ENCODE measurements around the gene TBC1D1. TPM values are rescaled to one million over a fixed set of nuclear protein-coding genes. Genes with fewer than 3 reads are reported as not detected.
A peak's percentile ranks its signal among the peaks of the same experiment; 100 is the strongest.

TBC1D1 gene
- total and polyA plus RNA-seq, 10 donors: 49.3 to 142 (median 95.5) TPM

DNA sequence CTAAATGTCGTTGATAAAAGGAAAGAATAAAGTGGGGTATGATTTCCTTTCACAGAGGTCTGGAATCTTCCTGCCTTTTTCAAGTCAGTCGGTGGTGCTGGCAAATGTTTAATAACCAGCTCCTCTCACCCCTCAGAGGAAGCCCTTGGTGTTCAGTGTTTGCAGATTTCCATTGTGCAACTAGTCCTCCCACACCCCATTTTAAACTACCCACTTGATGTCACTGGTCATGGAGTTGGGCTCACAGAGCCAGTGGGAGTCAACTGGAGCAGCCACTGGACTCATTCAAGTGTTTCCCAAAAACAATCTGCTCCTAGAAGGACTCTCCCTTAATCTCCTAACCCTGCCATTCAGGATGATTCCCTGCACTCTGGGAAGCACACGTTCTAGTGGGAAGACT, 218.5 kb downstream of the TBC1D1 start:
- peaks cover 0 to 93% (median 33%) of the 10 kb centered on the region in 6 donors for H3K36me3 ChIP-seq

DNA sequence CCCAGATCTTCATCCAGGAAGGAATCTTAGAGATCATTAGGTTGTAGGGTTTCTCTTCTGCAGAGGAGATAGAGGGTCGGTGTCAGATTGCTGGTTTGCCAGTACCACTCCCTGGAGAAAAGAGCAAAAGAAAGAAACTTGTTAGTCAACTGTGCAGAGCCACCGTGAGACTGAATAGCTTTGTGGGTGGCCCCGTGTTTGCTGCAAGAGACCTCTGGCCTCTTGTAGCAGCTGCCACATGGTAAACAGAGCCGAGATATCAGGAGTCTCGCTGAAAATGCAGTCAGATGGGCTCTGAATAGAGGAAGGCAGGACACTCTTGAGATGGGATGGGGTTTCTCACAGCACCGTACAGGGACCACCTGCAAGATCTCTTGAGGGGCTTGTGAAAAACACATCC, 219.0 kb downstream of the TBC1D1 start:
- DNase-seq: no peak
- no peaks in the 10 kb centered on the region for H3K27me3 ChIP-seq (replicated peaks in 1 of 7)
- 80 to 93% (median 87%) methylated on average over 6 of the region's 6 CpGs for WGBS, 5 donors
- H3K4me1 ChIP-seq: peaks cover 6 to 62% (median 24%) of the 10 kb centered on the region in 6 donors
- intact Hi-C loops (cut with DNase I; ENCODE audit: low total_unique reads): no loop called here
- no peak overlapping the region for H3K4me3 ChIP-seq
- H3K36me3 ChIP-seq: peaks cover 0 to 89% (median 32%) of the 10 kb centered on the region in 6 donors
- no peak overlapping the region for H3K27ac ChIP-seq
- H3K9me3 ChIP-seq: no peaks in the 10 kb centered on the region
- TF ChIP-seq, protein P1, sequence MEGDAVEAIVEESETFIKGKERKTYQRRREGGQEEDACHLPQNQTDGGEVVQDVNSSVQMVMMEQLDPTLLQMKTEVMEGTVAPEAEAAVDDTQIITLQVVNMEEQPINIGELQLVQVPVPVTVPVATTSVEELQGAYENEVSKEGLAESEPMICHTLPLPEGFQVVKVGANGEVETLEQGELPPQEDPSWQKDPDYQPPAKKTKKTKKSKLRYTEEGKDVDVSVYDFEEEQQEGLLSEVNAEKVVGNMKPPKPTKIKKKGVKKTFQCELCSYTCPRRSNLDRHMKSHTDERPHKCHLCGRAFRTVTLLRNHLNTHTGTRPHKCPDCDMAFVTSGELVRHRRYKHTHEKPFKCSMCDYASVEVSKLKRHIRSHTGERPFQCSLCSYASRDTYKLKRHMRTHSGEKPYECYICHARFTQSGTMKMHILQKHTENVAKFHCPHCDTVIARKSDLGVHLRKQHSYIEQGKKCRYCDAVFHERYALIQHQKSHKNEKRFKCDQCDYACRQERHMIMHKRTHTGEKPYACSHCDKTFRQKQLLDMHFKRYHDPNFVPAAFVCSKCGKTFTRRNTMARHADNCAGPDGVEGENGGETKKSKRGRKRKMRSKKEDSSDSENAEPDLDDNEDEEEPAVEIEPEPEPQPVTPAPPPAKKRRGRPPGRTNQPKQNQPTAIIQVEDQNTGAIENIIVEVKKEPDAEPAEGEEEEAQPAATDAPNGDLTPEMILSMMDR (IDR thresholded peaks at IDR 0.05 in 8 of 11, conservative IDR thresholded peaks at IDR 0.05 in 3 of 11): no peak
- TF ChIP-seq POLR2AphosphoS5 (IDR thresholded peaks at IDR 0.05) (no peak), POLR2A (IDR thresholded peaks at IDR 0.05) (no peak)

More for the DNA sequence above, 218.5 kb downstream of the TBC1D1 start:
- TF ChIP-seq POLR2A (IDR thresholded peaks at IDR 0.05) (no peak), POLR2AphosphoS5 (IDR thresholded peaks at IDR 0.05) (no peak)
- TF ChIP-seq, protein P1 (IDR thresholded peaks at IDR 0.05 in 8 of 11, conservative IDR thresholded peaks at IDR 0.05 in 3 of 11): no peak
- WGBS, 5 donors: 57 to 86% (median 71%) methylated on average over 3 of the region's 3 CpGs
- Histone ChIP-seq H3K27me3 (replicated peaks in 1 of 7) (no peaks in the 10 kb centered on the region), H3K4me3 (no peak overlapping the region), H3K27ac (no peak overlapping the region), H3K4me1 (peaks cover 1 to 56% (median 20%) of the 10 kb centered on the region in 6 donors), H3K9me3 (no peaks in the 10 kb centered on the region)
- DNase-seq: no peak
- intact Hi-C loops (cut with DNase I; ENCODE audit: low total_unique reads): no loop called here

DNA sequence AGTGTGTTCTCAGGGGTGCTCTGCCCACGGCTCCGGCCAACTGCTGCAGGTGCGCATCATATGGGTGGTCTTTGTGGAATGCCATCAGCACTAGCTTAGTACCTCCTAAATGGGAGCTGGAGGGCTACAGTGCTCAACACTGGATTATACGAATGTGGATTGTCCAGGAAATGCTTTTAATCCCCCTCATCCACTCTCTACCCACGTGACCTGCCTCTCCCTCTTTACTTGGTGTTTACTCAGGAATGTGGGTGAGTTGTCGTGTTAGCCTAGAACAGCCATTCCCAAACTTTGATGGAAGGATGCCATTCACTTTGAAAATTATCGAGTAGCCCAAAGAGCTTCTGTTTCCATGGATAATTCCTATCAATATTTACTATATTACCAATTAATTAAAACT, 220.1 kb downstream of the TBC1D1 start:
- intact Hi-C loops (cut with DNase I; ENCODE audit: low total_unique reads): no loop called here
- Histone ChIP-seq H3K4me3 (no peak overlapping the region), H3K36me3 (peaks cover 0 to 87% (median 25%) of the 10 kb centered on the region in 6 donors), H3K27ac (no peak overlapping the region), H3K9me3 (no peaks in the 10 kb centered on the region), H3K27me3 (replicated peaks in 1 of 7) (no peaks in the 10 kb centered on the region), H3K4me1 (peaks cover 10 to 62% (median 25%) of the 10 kb centered on the region in 6 donors)
- WGBS, 5 donors: 93 to 98% (median 95%) methylated on average over 7 of the region's 7 CpGs
- TF ChIP-seq POLR2A (IDR thresholded peaks at IDR 0.05) (no peak), POLR2AphosphoS5 (IDR thresholded peaks at IDR 0.05) (no peak)
- TF ChIP-seq, protein P1 (IDR thresholded peaks at IDR 0.05 in 8 of 11, conservative IDR thresholded peaks at IDR 0.05 in 3 of 11): no peak
- no peak for DNase-seq

DNA sequence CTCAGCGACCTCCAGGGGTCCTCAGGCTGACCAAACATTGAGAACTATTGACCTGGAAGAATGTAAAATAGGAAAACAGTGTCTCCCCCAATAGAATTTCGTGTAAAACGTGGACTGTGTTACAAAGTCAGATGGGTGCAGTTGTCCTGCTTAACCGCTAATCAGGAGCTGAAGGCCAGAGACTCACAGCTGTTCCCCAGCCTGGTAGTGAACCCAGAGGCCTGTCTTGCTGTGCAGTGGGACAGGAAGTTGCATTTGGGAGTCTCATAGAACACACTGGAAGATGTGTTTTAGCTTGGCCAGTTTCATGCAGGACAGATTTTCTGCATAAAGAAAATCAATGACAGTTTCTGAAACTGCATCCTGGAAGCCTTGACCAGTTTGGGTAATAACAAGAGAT, 220.8 kb downstream of the TBC1D1 start:
- no peaks in the 10 kb centered on the region for H3K9me3 ChIP-seq
- WGBS, 5 donors: 70 to 83% (median 80%) methylated on average over 4 of the region's 4 CpGs
- H3K27me3 ChIP-seq (replicated peaks in 1 of 7): no peaks in the 10 kb centered on the region
- H3K4me3 ChIP-seq: no peak overlapping the region
- DNase-seq: no peak
- H3K4me1 ChIP-seq: peaks cover 8 to 56% (median 25%) of the 10 kb centered on the region in 6 donors
- peak overlapping the region in 1 of 8 donors; percentile 11 for H3K27ac ChIP-seq
- H3K36me3 ChIP-seq: peaks cover 0 to 87% (median 25%) of the 10 kb centered on the region in 6 donors
- intact Hi-C loops (cut with DNase I; ENCODE audit: low total_unique reads): no loop called here
- no peak for TF ChIP-seq POLR2A (IDR thresholded peaks at IDR 0.05)
- TF ChIP-seq, protein P1 (IDR thresholded peaks at IDR 0.05 in 8 of 11, conservative IDR thresholded peaks at IDR 0.05 in 3 of 11): no peak
- no peak for TF ChIP-seq POLR2AphosphoS5 (IDR thresholded peaks at IDR 0.05)

Data from spleen (tissue), 11 donors.